GM19240 (cell line): ENCODE measurements around the gene CABP7.

Experiments
- DNase-seq: peaks from one replicate; pipeline ENCODE4 v3.0.0; 2011; ENCODE audit warnings: low spot score; ENCODE audit not compliant: insufficient read length

CABP7 gene

DNA sequence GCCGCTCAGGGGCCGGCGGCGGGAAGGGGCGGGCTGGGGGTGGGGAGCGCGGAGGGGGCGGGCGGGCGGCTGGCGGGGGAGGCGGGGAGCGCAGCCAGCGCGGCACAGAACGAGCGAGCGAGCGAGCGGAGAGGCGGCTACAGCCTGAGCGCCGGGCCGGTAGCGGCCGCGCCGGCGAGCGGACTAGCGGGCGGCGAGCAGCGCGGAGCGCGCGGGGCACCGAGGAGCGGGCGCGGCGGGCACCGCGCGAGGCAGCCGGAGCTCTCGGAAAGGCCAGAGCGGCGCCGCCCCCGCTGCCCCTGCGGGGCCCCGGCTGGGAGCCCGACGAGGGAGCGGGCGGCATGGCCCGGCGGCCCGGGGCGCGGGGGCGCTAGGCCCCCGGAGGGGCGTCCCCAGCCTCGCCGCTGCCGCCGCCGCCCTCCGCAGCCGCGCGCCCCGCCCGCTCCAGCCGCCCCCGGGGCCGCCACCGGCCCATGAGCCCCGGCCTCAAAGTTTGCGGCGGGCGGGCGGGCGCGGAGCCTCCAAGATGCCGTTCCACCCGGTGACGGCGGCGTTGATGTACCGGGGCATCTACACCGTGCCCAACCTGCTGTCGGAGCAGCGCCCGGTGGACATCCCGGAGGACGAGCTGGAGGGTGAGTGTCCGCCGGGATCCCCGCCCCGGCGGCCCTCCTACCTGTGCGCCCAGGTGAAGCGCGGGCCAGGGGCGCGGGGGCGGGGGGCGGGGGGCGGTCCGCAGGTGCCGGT lies at the start of gene CABP7:
Gene CABP7 (plus strand): TSS at position 105 of the 747 bp plus-strand sequence. CDS start 422 bp downstream, at position 527.
- DNase-seq: no peak

DNA sequence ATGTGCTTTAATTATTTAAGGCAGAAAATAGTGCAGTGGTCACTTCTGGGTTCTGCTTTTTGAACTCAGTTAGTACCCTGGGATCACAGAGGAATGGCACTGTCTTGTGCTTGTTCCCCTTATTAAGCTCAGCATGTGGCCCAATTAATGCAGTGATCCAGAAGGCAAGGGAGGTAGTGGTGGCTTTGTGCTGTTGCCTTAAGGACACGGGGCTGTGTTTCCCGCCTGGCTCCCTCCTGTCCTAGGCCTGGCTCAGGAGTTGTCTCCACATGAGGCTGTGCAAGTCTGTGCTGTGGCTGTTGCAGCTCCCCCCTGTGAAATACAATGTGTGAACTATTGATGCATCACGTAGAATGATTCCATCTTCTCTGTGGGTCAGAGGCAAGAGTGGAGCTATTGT lies 49.2 kb upstream of the CABP7 start:
- no peak for DNase-seq

DNA sequence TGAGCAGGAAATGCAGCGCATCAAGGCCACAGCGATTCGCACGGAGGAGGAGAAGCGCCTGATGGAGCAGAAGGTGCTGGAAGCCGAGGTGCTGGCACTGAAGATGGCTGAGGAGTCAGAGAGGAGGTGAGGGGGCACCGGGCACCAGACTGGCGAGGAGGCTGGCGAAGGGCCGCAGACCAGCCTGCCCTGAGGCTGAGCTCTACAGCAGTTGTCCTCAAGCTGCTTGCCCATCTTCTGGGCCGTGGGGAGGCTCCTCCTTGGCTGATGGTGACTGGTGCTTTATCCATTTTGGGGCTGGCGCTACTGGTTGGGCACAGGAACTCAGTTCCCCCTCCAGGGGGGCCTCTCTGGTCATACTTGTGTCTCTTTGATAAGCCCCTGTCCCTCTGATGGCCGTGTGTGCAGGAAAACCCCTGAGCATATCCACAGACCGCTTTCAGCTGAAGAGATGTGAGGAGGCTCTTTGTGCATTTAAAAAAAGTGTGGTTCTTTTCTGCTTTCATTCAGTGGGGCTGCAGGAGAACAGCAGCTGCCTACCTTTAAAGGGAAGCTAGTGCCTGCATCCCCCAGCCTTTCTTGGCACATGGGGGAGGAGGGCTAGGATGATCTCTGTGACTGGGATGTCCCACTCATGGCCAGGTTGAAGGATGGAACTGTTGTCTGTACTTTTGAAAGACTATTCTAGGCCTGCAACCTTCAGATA lies 46.3 kb upstream of the CABP7 start:
- DNase-seq: no peak

DNA sequence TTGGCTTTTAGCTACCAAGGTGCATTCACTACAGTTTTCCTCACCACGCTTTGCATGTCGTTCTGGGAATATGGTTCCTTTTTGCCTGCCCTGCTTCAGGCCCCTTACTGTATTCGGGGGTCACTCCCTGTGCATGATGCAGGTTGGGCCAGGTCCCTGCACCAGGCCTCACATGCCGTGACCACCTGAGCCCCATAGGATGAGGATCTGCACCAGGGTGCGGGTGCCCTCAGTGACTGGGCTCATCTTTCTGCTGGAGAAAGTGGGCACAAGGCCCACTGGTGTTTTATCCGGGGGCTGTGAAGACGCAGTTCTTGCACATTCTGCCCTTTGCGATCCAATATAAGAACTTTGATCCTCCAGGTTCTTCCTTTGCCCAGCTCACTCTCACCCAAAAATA lies 45.7 kb upstream of the CABP7 start:
- no peak for DNase-seq

DNA sequence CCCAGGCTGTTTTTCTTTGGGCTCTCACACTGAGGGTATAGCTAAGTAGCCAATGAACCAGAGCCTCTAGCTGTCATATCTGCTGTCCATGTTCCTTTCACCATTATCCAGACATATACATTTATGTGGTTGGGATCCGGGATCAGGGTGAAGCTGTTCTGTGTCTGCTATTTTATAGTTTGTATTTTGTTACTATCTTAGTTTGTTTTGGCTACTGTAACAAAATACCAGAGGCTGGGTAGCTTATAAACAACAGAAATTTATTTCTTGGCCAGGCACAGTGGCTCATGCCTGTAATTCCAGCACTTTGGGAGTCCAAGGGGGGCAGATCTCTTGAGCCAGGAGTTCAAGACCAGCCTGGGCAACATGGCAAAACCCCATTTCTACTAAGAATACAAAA lies 40.5 kb upstream of the CABP7 start:
- no peak for DNase-seq

DNA sequence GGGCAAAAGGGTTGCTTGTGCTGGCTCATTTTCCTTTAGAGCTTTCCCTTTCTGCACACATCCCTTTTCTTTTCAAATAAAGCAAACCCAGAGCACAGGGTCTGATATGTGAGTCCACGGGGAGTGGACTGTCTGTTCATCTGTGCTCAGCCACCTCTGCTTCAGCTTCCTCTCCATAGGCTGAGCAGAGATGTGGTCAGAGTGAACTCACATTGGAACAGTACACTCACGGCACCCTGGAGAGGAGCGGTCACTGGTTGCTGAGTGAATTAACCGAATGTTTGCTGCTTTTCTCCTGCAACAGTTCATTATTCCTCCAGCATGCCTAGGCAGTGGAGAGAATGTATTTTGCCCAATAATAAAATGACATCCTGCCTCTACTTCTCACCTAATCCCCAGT lies 36.3 kb upstream of the CABP7 start:
- no peak for DNase-seq

DNA sequence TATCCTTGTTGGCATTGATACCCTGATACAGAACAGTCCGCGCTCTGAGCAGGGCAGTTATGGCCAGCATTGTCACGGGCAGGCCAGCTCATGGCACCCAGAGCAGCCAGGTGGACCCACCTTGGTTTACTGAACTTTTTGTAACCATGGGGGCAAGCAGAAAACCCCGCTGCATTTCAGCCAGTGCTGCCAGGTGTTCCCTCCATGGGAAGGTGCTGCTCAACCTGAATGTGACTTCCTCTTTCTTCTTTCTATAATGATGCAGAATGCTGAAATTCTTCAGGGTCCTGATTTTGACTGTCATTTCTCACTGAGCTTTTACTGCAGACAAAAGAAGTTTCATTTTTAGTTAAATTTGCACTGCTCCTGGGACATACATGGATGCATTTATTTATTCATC lies 35.6 kb upstream of the CABP7 start:
- DNase-seq: no peak

DNA sequence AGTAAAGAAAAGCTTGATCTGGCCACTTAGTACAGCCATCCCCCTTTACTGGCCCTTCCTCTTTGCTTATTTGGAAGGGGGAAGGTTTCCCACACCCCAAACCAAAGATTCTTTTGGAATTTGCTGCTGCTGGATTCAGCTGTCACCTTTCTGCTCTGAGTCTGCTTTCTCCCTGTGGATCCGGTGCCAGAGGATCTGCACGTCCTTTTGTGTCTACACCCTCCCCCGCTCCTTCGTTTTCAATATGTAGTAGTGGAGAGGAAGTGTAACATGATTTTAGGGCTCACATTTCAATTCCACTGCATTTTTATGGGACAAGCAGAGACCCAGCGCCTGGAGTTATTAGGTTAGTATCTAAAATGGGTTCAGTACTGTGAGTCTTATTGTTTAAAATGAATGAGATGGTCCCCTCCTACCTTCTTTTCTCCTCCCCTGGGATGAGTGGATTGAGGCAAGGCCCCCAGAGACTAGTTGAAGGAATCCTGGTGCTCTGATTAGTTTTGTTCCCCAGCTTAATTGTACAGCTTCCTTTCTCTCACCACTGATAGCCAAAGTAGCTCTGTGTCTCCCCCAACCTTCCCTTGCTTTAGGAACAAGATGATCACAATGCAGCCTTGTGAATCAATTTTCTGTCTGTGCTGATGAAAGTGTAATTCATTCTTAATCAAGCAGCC lies 30.5 kb upstream of the CABP7 start:
- no peak for DNase-seq

DNA sequence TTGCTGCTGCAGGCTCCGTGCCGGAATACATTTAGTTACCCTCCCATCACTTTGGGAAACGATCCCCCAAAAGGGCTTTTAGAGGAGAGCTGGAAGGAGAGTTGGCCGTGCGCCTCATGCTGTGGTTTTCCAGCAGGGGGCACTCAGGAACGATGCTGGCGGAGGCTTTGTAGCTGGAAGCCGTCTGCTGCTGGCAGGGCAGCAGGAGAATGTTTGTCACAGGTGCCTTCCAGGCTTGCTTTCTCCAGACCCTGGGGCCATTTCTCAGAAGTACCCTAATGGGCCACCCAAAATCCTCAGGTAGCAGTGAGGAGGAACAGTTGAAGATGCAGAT lies 30.0 kb upstream of the CABP7 start:
- DNase-seq: no peak

DNA sequence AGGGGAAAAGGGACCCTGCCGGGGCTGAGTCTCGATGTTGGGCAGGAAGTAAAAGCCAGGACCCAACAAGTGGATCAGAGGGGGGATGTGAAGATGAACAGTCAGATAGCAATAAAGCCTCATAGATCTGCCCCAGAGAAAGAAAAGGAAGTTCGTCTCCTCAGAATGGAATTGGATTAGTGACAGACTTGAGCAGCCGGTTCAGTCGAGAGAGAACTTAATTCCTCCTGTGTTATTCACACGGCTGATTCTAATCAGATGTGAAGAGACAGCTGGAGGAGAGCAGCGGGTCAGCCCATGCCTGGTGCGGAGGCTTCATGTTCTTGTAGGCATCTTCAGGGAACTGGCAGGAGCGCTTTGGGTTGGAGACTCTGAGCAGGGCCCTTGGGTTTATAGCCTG lies 29.3 kb upstream of the CABP7 start:
- no peak for DNase-seq

DNA sequence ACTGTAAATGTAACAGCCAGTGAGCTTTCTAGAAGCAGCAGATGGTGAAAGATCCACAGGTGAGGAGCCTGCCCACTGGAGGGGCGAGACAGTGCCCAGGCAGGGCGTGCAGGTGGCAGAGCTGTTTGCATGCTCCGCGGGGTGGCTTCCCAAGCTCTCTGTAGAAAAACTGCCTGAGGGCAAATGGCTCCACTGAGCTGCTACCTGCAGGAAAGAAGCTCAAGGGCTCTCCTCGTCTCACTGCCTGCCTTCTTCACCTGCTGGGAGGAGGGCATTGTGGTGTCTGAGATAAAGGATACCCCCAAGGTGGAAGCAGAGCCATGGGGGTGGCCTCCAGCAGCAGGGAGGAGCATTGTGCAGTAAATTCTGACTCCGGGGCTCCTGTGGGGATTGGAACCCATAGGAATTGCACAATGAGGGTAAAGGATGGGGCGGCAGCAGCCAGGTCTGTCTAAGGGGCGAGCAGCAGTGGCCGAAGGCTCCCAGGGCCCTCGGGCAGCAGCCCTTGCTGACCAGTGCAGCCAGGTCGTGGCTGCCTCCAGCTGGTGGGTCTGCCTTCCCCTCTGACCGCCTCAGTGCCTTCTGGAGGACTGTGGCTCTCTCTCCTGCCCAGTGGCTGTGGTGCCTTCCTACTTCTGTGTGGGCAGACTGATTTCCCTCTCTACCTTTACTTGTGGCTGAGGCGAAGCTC lies 28.0 kb upstream of the CABP7 start:
- DNase-seq: no peak

DNA sequence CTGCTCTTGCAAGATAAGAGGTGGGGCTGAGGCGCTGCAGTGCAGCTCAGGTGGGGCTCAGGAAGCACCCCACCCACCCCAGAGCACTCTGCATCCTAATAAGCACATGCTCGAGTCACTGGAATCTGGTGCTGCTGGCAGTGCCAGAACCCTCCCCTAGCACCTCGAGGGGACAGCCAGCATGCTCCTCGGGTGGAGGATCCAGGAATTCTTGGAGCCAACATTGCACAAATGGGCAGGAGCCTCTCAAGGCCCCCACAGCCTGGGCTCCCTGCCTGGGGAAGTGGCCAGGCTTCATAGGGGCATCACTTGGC lies 27.5 kb upstream of the CABP7 start:
- no peak for DNase-seq

DNA sequence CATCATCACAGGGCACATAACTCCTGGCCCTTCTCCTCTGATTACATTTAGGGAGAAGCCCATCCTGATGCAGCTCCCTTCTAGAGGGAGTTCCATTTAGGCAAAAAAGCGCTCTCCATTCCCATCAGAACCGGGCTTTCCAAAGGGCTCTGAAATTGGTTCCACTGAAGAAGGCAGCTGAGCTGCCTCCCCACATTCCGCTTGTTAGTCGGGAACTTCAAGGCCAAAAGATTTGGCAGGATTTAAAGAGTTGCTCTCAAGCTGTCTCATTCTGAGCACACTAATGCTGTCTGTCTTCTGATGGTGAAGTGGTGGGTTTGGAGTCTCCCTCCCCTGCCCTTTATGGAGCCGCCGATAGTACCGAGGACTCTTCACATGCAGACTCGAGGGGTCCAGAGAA lies 26.6 kb upstream of the CABP7 start:
- no peak for DNase-seq

DNA sequence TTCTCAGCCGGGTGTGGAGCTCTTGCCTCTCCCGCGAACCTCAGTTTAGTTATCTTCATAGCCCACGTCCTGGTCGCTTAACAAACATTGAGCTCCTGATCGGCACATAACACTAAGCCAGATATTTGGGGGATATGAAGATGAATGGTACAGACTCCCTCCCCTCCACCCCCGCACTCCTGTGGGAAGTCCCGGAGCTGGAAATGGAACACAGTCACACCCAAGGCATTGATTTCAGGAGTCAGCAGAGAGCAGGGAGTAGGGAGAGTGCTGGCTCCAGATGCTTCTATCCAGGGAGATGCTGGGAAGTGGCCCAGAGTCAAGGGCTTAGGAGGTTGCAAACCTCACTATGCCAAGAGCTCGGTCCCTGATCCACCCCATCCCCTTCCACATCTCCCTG lies 26.1 kb upstream of the CABP7 start:
- no peak for DNase-seq

DNA sequence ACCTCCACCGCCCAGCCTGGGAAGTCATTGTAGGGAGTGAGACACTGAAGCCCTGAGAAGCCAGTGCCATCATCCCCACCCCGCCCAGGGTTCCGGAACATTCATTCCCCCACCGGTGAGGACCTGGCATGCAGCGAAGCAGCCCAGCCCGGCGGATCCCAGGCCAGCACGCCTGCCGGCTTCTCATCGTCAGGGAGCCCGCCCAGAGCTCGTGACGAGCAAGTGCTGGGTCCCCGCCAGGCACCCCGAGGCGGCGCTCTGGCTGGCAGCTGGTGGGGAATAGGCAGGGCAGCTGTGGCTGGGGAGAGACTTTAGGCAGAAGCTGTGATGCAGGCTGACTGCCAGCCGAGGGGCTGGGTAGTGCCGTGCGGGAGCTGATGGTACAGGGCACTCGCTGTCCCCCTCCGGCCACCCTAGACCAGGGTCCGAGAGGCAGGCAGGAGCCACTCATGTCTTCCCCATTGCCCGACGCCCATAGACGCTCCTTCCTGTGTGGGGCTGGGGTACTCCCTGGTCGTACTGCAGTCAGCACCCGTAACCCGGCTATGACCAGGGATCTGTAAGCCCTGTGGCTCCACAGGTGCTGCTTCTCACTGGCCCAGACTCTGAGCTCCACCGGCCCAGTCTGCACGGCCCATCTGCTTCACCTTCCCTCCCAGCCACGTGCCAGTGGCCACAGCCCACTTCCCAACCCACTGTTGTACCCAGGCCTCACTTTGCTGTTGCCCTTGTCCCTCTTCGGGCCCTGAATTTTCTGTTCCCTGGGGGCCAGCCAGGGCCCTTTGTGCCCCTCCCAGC lies 24.5 kb upstream of the CABP7 start:
- DNase-seq: no peak

DNA sequence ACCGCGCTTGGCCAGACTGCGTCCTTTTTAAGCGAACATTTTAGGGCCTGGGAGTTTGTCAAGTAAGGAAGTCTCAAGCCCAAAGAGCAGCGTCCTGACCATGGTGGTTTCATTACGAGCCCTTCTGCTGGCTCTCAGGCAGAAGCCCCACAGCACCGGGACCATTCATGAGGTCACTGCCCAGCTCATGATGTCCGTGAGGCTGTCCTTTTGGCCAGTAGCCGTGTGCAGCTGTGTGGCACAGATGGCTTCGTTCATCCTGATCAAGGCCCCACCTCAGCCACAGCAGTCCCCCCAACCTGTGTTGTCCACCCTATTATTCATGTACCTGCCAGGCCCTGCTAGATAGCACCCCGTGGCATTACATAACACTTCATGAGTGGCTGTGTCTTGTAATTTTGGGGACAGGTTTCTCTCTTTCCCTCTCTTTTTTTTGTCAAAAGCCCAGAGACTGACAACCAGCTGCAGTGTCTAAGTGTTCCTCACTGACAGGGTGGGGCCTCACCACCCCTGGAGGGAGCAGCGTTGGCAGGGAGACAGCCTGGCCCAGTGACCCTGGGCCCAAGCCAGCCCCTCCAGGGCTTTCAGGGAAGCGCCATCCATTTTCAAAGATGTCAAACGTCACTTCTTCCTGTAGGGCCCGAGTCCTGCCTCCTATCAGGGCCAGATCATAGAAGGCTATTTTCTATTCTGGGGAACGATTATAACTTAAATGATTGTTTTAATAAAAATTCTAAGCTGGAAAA lies 21.8 kb upstream of the CABP7 start:
- DNase-seq: no peak

DNA sequence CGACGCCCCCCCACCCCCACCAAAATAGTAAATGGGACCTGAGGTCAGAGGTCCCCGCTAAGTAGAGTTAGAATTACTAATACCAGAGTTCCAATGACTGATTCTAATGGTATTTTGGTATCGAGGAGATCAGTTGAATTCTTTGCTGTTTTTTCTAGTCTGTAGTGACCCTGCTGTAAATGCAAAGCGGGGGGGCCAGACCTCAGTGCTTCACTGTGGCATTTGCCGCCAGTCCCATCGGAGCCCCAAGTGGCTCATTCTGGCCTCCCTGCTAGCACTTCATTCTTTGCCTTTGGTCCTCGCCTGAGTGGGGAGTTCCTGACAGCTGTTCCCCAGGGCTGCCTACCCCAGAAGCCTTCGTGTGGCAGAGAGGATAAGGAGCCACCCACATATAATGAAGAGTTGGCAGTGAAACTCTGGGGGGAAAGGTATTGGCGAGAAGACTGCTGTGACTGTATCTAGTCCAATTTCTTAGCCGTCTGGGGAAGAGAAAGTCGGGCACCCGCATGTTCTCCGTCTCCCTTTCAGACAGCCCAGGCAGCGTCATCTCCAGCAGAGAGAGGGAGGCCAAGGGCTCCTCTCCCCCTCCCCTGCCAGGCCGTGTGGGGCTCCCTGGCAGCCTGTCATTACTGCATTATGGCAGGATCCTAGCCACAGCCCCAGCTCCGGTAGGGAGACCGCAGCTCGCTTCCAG lies 19.4 kb upstream of the CABP7 start:
- no peak for DNase-seq

DNA sequence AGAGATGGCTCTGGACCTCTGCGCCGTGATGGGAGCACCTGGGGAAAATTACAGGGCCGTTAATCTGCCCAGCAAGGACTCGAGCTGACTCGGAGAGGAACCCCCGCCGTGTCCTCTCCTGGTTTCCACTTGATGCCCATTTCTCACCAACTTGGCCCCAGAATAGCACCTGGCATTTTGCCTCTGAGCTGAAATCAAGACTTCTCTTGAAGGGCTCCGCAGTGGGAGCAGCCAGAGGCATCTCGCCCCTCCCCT lies 19.0 kb upstream of the CABP7 start:
- no peak for DNase-seq

DNA sequence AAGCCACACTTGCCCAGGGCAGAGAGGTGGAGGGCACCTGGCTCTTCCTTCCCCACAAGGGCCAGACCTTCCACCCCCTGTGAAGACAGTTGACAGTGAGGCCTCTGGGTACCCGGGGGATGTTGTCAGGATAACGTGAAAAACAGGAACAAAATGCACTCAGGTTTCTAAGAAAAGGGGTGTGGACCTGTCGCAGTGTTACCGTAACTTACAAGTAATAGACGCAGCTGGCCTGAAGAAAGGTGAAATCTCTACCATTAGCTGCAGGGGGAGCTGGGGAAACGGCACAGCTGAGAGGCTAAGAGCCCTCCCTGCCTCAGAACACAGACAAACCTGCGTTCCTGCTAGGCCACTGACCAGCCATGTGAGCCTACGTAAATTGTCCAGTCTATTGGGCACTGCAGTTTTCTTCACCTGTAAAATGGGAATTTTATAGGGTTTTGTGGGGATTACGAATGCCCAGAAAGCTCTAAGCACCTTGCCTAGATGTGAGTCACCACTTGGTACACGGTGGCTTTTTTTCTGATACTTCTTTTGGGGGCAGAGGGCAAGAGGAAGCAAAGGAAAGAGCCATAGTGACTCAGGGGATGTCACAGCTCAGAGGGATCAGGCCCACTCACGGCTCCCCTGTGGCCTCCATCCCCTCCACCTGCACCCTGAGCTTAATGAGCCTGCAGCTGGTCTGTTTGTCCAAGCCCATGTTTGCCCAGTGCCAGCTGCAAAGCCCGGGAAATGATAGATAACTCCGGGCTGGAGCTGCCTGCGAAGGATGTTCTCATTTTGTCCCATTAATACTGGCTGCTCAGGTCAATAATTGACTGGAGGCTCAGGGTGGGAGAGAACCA lies 18.4 kb upstream of the CABP7 start:
- no peak for DNase-seq
